GM18868 (cell line): ENCODE measurements around the gene CLDN7.

Experiments used
- ATAC-seq: cut with Tn5 transposase; IDR thresholded peaks from one replicate; pipeline ENCODE4 v1.9.1; 2021; ENCODE audit warnings: mild to moderate bottlenecking, moderate library complexity; ENCODE audit not compliant: unreplicated experiment

The CLDN7 gene

GRCh38 chr17:7238420-7239090 is 23.7 kb downstream of the CLDN7 start:
- no peak for ATAC-seq

DNA sequence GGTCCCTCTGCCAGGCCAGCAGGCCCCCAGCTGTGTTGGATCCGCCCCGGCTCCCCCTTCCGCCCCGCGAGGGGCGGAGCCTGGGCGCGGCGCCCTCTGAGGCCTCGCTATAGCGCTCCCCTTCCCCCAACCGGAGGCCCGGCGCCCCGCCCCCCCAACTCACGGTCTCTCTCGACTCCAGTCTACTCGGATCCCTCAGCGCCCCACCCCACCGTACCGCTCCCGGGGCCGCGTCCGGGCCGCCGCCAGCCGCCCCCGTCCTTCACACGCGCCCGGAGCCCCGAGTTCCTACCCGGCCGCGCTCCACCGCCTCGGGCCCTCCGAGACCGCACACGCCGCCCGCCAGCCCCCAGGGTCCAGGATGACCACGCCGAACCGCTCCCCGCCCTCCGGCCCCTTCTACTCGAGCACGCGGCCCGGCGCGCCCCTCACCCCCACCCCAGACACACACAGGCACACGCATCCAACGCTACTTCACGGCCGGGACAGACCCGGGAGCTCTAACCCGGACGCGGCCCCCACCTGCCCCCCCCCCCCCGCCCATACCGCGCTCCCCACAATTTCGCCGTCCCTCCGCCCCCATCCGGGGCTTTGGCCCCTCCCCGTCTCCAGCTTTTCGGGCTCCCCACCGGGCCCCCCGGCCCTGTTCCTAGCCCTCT is 24.4 kb downstream of the CLDN7 start:
- no peak for ATAC-seq

- no peak for ATAC-seq
Measured at GRCh38 chr17:7237266-7237760, 25.0 kb downstream of the CLDN7 start.

DNA sequence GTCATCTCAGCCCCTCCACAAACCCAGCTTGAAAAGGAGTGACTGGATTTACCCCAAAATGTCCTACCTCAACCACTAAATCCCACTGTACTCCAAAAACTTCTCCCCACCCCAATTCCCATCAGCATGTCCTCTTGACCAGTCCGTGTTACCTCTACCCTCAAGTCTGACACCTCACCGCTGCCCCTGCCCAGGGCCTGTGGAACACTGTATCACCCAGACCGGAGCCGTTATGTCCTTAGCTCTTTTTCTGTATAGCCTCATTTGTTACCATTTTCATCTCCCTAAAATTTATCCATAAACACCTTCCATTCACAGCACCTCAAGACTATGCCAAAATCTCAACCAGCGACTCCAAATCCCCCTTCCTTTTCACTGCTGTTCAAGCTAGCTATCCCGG is 25.5 kb downstream of the CLDN7 start:
- ATAC-seq: no peak

DNA sequence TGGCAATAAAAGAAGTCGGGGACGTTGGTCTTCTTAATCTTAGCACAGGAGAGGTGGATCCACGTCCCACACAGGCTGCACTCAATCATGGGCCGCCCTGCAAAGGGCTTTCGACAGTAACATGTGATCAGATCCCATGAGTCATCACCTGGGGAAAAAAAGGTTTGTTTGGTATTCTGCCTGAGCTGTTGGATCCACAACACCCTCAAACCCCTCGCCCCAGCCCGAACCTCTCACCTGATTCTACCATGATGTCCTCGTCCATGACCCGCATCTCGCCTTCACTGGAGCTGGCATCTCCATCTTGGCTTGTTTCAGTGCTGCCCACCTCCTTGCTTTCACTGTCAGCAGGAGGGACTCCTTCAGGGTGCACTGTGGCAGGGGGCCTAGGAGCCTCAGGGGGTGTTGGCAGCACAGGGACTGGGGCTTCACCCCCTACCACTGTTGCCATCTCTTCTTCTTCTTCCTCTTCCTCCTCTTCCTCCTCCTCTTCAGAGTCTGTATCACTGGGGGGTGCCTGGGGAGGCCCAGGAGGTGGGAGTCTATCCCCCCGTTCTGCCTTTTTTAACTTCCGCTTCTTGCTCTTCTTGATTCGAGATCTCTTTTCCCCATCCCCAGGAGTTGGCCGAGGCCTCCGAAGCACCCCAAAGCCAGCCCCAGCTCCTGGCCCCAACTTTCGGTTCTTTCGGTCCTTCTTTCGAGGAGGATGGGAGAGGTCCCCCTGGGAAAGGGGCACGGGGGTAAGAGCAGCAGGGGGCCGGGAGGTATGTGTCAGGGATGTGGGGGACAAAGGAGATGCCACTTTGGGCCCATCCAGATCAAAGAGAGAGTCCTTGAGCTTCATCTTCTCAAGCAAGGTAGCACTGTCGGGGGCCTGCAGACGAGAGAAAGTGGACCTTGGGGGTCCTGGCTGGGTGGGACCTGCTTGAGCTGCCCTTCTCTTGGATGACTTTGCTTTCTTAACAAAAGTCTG is 26.3 kb downstream of the CLDN7 start:
- ATAC-seq: no peak

GRCh38 chr17:7234083-7234951 is 28.0 kb downstream of the CLDN7 start, which contains the start of gene DVL2:
DVL2 (minus strand) TSS chr17:7234517; CDS start chr17:7234262, 255 bp downstream.
- ATAC-seq: peak; percentile 55

DNA sequence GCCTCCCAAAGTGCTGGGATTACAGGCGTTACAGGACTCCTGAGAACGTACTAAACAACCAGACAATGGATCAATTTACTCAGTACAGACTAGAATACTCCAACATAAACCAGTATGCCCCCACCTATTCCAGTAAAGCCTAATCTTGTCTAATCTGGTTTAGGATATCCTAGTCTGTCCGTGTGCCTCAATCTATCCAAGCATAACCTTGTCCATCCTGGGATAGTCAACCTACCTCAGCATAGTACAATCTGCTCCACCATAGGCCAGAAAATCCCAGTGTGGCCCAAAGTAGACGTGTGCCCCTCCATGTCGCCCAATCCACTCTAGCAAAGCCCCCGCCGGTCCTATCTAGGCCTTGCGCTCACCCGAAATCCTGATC is 28.6 kb downstream of the CLDN7 start:
- ATAC-seq: no peak

GRCh38 chr17:7232114-7232513 is 30.2 kb downstream of the CLDN7 start:
- no peak for ATAC-seq

DNA sequence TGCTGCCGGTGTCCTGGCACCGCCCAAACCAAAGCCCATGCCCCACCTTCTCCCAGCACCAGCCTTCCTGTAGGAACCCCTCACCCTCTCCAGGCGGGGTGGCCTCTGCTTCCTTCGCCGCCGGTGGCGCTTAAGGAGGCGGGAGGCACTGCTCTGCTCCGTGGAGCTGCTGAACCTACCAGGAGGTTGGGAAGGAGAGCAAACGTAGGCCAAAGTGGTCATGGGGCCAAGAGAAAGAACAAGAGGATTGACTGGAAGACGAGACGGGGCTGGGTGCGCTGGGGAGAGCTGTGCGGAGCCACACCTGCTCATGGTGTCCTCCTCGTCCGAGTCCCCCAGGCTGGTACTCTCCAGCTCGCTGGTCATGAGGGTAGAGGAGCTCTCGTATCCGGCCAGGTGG is 32.8 kb downstream of the CLDN7 start:
- ATAC-seq: no peak

DNA sequence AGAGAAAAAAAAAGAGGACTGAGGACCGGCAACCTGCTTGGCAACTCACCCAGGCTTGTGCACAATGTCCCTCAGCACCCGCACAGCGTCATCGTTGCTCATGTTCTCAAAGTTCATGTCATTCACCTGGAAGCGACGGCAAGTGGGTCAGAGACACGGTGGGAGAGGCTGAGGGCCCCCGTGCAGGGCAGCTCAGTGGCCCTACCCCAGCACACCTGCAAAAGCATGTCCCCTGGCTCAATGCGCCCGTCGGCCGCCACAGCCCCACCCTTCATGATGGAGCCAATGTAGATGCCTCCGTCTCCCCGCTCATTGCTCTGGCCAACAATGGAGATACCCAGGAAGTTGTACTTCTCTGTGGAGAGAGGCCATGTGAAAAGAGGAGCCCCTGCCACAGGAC is 33.4 kb downstream of the CLDN7 start:
- ATAC-seq: no peak

DNA sequence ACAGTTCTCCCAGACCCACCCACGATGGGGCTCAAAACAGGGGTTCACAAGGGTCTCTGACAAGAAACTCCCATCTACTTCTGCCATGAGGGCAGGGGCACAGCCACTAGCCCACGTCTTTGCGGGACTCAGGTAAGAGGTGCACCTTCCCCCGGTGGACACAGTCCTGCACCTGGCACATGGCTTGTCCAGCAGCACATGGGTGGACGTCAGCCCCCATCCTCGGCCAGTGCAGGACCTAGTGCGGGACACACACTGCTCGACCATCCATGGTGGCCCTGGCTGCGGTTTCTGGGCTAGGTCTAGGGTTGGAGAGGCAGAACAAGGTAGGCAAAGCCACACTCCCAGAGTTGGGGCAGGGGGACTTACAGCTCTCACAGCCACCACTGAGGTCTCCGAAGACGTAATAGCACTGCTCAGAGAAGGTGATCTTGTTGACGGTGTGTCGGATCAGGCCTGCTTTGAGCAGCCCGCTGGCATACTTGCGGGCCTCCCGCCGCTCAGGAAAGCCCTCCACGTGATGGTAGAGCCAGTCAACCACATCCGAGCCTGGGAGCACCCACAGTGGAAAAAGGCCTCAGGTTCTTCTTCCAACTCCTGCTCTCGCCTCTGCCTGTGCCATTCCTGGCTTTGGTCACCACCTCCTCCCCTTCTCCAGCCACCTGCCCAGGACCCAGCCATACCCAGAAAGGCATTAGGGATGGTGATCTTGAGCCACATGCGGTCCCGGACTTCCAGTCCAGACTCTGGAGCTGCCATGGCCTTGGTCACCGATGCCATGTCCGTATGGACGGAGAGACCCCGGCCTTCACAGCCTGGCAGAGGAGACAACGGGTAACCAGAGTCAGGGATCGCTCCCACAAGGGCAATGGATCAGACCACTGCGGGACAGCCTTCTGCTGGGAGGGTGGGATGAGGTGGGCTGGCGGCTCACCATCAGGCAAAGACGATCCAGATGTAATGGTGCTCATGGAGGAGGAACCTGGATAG is 35.3 kb downstream of the CLDN7 start:
- ATAC-seq: no peak

DNA sequence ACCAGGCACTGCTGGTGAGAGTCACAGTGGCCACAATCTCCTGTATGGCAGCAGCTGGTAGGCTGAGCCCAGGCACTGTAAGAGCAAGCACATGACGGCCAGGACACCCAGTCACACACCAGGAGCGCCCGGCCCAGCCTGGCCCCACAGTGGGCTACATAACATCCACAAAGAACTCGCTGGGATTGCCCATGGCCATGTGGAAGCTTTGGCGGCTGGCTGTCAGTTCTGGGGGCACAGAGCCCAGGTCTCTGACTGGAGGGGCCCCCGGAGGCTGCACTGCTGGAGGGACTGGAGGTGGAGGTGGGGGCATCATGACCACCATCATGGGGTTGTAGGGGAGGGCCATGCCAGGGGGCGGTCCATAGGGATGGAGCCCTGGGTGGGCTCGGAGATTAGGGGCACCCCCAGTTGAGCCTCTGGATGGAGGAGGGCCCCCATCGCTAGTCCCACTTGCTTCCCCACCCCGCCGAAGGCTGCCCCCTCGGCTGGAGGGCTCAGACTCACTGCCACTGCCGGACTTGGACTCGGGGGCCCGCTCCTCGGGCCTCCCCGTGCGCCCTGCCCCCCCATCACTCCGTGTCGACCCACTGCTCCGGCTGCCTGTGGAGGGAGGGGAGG is 36.5 kb downstream of the CLDN7 start:
- ATAC-seq: no peak

DNA sequence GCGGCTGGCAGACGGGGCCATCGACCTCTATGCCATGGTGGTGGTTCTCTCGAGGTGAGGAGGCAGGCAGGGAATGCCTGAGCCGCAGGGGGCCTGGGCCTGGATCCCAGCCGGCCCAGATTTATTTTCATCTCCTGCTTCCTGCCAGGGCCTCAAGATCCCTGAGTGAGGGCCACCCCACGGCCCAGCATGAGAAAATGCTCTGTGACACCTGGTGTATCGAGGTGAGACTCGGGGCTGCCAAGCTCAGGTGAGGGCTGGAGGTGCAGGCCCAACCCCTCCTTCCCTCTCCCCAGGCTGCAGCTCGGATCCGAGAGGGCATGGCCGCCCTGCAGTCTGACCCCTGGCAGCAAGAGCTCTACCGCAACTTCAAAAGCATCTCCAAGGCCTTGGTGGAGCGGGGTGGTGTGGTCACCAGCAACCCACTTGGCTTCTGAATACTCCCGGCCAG is 37.6 kb downstream of the CLDN7 start:
- ATAC-seq: no peak

GRCh38 chr17:7224110-7224509 is 38.2 kb downstream of the CLDN7 start:
- no peak for ATAC-seq

DNA sequence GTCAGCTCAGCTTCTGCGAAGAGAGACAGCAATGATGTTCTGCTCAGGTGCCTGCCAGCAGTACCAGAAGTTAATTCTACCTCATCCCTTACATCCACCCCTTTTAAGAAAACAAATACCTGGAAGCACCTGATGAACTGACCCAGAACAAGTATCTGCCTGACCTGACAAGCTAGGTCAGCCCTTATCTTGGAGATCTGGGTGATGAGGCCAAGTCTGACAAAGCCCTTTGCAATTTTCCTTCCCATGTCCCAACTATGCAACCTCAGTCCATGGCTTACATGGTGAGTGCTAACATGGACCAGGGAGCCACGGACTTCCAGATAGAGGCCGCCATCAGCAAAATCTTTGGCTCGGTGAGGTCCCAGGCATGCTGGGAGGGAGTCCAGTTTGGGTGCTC is 38.9 kb downstream of the CLDN7 start:
- no peak for ATAC-seq

DNA sequence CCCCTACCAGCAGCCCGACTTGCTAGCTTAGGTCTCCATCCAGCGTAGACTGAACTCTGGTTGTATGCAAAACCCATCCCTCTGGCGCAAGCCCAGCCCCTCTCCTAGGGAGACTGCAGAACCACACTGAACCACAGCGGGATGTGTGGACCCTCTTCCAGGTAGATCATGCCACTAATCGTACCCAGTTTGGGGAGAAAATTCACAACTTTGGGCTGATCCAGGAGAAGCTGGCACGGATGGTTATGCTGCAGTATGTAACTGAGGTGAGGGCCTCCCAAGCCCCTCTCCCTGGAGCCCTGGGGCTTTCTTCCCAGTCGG is 39.3 kb downstream of the CLDN7 start:
- ATAC-seq: no peak

DNA sequence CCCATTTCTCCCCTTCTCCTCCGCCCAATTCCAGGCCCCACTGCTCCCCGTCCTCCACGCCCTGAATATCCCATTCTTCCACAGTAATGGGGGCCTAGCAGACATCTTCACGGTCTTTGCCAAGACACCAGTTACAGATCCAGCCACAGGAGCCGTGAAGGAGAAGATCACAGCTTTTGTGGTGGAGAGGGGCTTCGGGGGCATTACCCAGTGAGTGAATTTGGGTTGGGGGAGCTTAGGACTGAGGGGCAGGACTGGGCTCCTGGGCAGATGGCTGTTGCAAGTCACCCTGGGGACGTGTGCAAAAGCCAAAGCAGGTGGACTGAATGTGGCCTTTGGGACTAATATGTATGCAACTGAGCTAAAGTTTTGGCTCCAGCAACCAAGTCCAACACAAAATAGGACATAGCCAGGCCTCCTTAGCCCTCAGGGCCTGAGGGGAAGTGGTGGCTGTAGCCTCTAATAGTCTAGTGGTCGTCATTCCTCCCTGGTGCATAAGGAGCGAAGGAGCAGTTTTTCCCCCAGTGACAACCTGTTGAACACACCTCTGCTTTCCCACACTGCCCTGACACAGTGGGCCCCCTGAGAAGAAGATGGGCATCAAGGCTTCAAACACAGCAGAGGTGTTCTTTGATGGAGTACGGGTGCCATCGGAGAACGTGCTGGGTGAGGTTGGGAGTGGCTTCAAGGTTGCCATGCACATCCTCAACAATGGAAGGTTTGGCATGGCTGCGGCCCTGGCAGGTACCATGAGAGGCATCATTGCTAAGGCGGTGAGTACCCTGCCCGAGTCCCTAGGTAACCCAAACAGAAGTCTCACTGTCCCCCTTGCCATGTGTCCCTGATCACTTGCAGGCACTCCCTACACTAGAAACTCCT is 39.9 kb downstream of the CLDN7 start:
- no peak for ATAC-seq
